K562 (cell line): Measurements from ENCODE around the gene ECHDC3. TPM values are rescaled to one million over a fixed set of nuclear protein-coding genes. Genes with fewer than 3 reads are reported as not detected.

Source experiments
- ATAC-seq: fragments of 200-7000 bp; cut with Tn5 transposase; 3 replicates; pipeline ENCODE4 v1.9.1; 2020; ENCODE audit warnings: moderate library complexity
- BruUV-seq: library from RNA; stranded (reverse); fragments of 400-500 nt; replicated peaks from 2 replicates; lab custom pipeline; 2021; lab: Mats Ljungman, UMichigan
- CTCF ChIA-PET: fragments of 300-600 bp; formaldehyde crosslinking; extraction: SDS; loops from one replicate; lab custom pipeline; 2021; ENCODE audit warnings: low intra/inter-chr PET ratio; lab: Yijun Ruan, JAX
- POLR2A ChIA-PET: fragments of 300-600, 350-650 bp; sonication (Branson Sonifier 250); formaldehyde crosslinking; extraction: SDS; loops from one replicate; lab custom pipeline; 2021; ENCODE audit warnings: antibody characterized with exemption, inconsistent platforms; lab: Yijun Ruan, JAX
- DNase-seq, 4 experiments: peaks; one replicate each; pipeline versions ENCODE4 v3.0.0 to v3.0.0-alpha.2; 2011 to 2018; ENCODE audit warnings: low spot score in 3 of 4, mixed read lengths in 3 of 4; ENCODE audit errors: extremely low read depth in 1 of 4
- FAIRE-seq: peaks from 2 replicates; lab custom pipeline; 2011; peaks lifted over from hg19 to GRCh38; lab: Jason Lieb, UNC
- H2AFZ ChIP-seq: 2 replicates; pipeline ENCODE4 v1.6.0; 2011; ENCODE audit warnings: low read depth, low read length, control low read depth, inconsistent platforms
- H3K27ac ChIP-seq: fragments of 200-600 bp; 3 replicates; pipeline ENCODE4 v1.8.0; 2011; ENCODE audit warnings: low read depth, mild to moderate bottlenecking, control low read depth, inconsistent platforms, low read length, moderate library complexity, mixed read lengths; ENCODE audit errors: extremely low read depth
- H3K27me3 ChIP-seq, 2 experiments: fragments of 300-600 bp in 1 of 2; 2 replicates in 1 of 2; 3 replicates in 1 of 2; pipeline versions ENCODE4 v1.6.0 to v1.8.0; 2011; ENCODE audit warnings: inconsistent platforms in 2 of 2, low read length in 2 of 2, mild to moderate bottlenecking in 1 of 2, mixed read lengths in 1 of 2, moderate library complexity in 1 of 2; ENCODE audit not compliant: control insufficient read depth in 2 of 2, insufficient read depth in 2 of 2
- H3K36me3 ChIP-seq: fragments of 300-600 bp; 3 replicates; pipeline ENCODE4 v1.8.0; 2011; ENCODE audit warnings: mild to moderate bottlenecking, low read length, inconsistent platforms; ENCODE audit not compliant: control insufficient read depth, insufficient read depth
- H3K4me1 ChIP-seq, 2 experiments: fragments of 200-600 bp in 1 of 2; replicated peaks in 1 of 2; 2 replicates in 1 of 2; 3 replicates in 1 of 2; pipeline versions ENCODE4 v1.5.1 to v1.8.0; 2011; ENCODE audit warnings: inconsistent platforms in 2 of 2, low read length in 2 of 2, mild to moderate bottlenecking in 1 of 2, mixed read lengths in 1 of 2, moderate library complexity in 1 of 2; ENCODE audit not compliant: control insufficient read depth in 2 of 2, insufficient read depth in 2 of 2
- H3K4me2 ChIP-seq: 2 replicates; pipeline ENCODE4 v1.6.1; 2011; ENCODE audit warnings: low read length, control low read depth, inconsistent platforms, mixed read lengths; ENCODE audit not compliant: insufficient read depth
- H3K4me3 ChIP-seq: fragments of 200-600 bp; sonication (generic), shearing (Covaris generic); 2 replicates; pipeline ENCODE4 v1.5.1; 2016; ENCODE audit warnings: control low read depth, inconsistent platforms
- H3K79me2 ChIP-seq: fragments of 200-600 bp; 3 replicates; pipeline ENCODE4 v1.8.0; 2011; ENCODE audit warnings: low read length, inconsistent platforms; ENCODE audit not compliant: control insufficient read depth, insufficient read depth
- H3K9ac ChIP-seq, 2 experiments: 2 replicates each; pipeline versions ENCODE4 v1.6.0 to v1.6.1; 2011; ENCODE audit warnings: low read depth in 2 of 2, low read length in 2 of 2, control low read depth in 1 of 2, inconsistent platforms in 1 of 2, mild to moderate bottlenecking in 1 of 2, mixed read lengths in 1 of 2; ENCODE audit not compliant: insufficient read depth in 1 of 2
- H3K9me1 ChIP-seq: one replicate; pipeline ENCODE4 v1.6.0; 2011; ENCODE audit warnings: inconsistent platforms, mild to moderate bottlenecking, low read length, moderate library complexity; ENCODE audit not compliant: control insufficient read depth, insufficient read depth
- H3K9me3 ChIP-seq: replicated peaks from 2 replicates; pipeline ENCODE4 v1.5.1; 2011; ENCODE audit warnings: low read depth, low read length, inconsistent platforms; ENCODE audit not compliant: control insufficient read depth, insufficient read depth
- H4K20me1 ChIP-seq: replicated peaks from 2 replicates; pipeline ENCODE4 v1.6.1; 2011; ENCODE audit warnings: low read length, inconsistent platforms, mixed read lengths; ENCODE audit not compliant: control insufficient read depth, insufficient read depth
- BRD4 ChIP-seq: fragments of 200-600 bp; sonication (generic); IDR thresholded peaks from 2 replicates; pipeline ENCODE4 v1.6.1; 2017; ENCODE audit warnings: inconsistent platforms
- CHD4 ChIP-seq: fragments of 200-600 bp; sonication (generic); IDR thresholded peaks from 3 replicates; pipeline ENCODE4 v1.6.1; 2012; ENCODE audit warnings: low read depth, mild to moderate bottlenecking, mixed read lengths, low read length, inconsistent platforms; ENCODE audit not compliant: insufficient read depth, insufficient replicate concordance, poor library complexity, severe bottlenecking
- DEAF1 ChIP-seq: fragments of 450-650 bp; formaldehyde crosslinking; IDR thresholded peaks from 2 replicates; pipeline ENCODE4 v1.4.0; 2020; ENCODE audit warnings: mild to moderate bottlenecking, moderate library complexity
- FOXJ2 ChIP-seq: fragments of 200-800 bp; sonication (Bioruptor generic); IDR thresholded peaks from 2 replicates; pipeline ENCODE4 v1.6.1; 2016; ENCODE audit warnings: missing genetic modification characterization, missing compliant biosample characterization
- HDGF ChIP-seq: fragments of 450-650 bp; IDR thresholded peaks from 2 replicates; pipeline ENCODE4 v1.6.1; 2016
- KAT7 ChIP-seq: sonication (generic); formaldehyde crosslinking; IDR thresholded peaks from 2 replicates; pipeline ENCODE4 v1.8.0; 2022; ENCODE audit warnings: missing genetic modification reagents, mild to moderate bottlenecking, borderline replicate concordance
- NRF1 ChIP-seq, 2 experiments: fragments of 450-650 bp; IDR thresholded peaks in 1 of 2; conservative IDR thresholded peaks in 1 of 2; 2 replicates each; pipeline ENCODE4 v1.6.1; 2014; ENCODE audit warnings: mild to moderate bottlenecking in 2 of 2
- RB1 ChIP-seq: fragments of 450-650 bp; IDR thresholded peaks from 2 replicates; pipeline ENCODE4 v1.6.1; 2017; ENCODE audit warnings: low read depth, mild to moderate bottlenecking
- RCOR1 ChIP-seq, 2 experiments: IDR thresholded peaks; 2 replicates each; pipeline ENCODE4 v1.6.1; 2012; ENCODE audit warnings: low read depth in 2 of 2, low read length in 2 of 2, borderline replicate concordance in 1 of 2, improper control_type of control experiment in 1 of 2
- SFPQ ChIP-seq: fragments of 200-400 bp; formaldehyde crosslinking; IDR thresholded peaks from 2 replicates; pipeline ENCODE4 v1.6.1; 2017; ENCODE audit warnings: mild to moderate bottlenecking, low read depth, low read length, moderate library complexity
- SOX6 ChIP-seq: fragments of 450-650 bp; IDR thresholded peaks from 2 replicates; pipeline ENCODE4 v1.6.1; 2014; ENCODE audit warnings: mild to moderate bottlenecking
- STAG1 ChIP-seq: sonication (generic); formaldehyde crosslinking; IDR thresholded peaks from 2 replicates; pipeline ENCODE4 v1.5.0; 2020; ENCODE audit warnings: missing genetic modification reagents, borderline replicate concordance
- U2AF2 ChIP-seq: fragments of 200-400 bp; formaldehyde crosslinking; optimal IDR thresholded peaks from 2 replicates; pipeline ENCODE3; 2017; ENCODE audit warnings: low read depth, mild to moderate bottlenecking, low read length
- WGBS: fragments of 100-300 bp; shearing (Covaris generic); methylation state at CpG from one replicate; pipeline ENCODE4 v1.1.6; 2016; ENCODE audit warnings: low coverage, mixed read lengths; ENCODE audit not compliant: insufficient coverage; ENCODE audit errors: missing lambda C conversion rate; 5-methylcytosine and 5-hydroxymethylcytosine counted together
- in situ Hi-C: fragments of 300-500 bp; cut with MboI; formaldehyde crosslinking; loops from 4 replicates; pipeline ENCODE4 v1.15.0; 2018; ENCODE audit warnings: inconsistent platforms, mixed read lengths
- intact Hi-C: fragments of 100-400 bp; cut with micrococcal nuclease; formaldehyde crosslinking; loops from 2 replicates; pipeline ENCODE4 v1.14.2; 2022
- polyA plus RNA-seq, 8 experiments: library from polyadenylated mRNA; depleted of rRNA in 4 of 8; stranded (reverse) in 5 of 8; unstranded in 3 of 8; fragments of >200 nt; fragmentation: Nextera tagmentation in 2 of 8; fragmentation: Illumina TruSeq in 1 of 8; extraction: Ambion mirVana in 2 of 8; extraction: Trizol in 1 of 8; gene quantifications; 2 replicates each; pipeline versions ENCODE4 v1.2.1 to v1.2.3, GENCODE V29; 2011 to 2014; ENCODE audit warnings: inconsistent platforms in 1 of 8, missing spikeins in 1 of 8
- total RNA-seq, 7 experiments: library from RNA; depleted of rRNA in 6 of 7; stranded (reverse); fragments of >200 nt in 6 of 7; fragmentation: Illumina TruSeq in 2 of 7; extraction: Trizol in 2 of 7; gene quantifications; 2 replicates each; pipeline versions ENCODE4 v1.2.1 to v1.2.3, GENCODE V29; 2011 to 2021; ENCODE audit warnings: low replicate concordance in 1 of 7

Gene ECHDC3
- total and polyA plus RNA-seq, 9 of the 15 experiments (the other 6 are each of a cell fraction or from before 2014, with no cell fraction given): 0.53 to 21.9 (median 15.7) TPM

- TF ChIP-seq U2AF2: no peak
- TF ChIP-seq FOXJ2 (tag): no peak
Measured at GRCh38 chr10:11723359-11723758, 18.8 kb upstream of the ECHDC3 start (continued).

GRCh38 chr10:11724938-11725776 is 17.0 kb upstream of the ECHDC3 start:
- no peaks in the 10 kb centered on the region for H3K36me3 ChIP-seq
- H3K27ac ChIP-seq: no peak overlapping the region
- H3K9me3 ChIP-seq: peaks cover 8% of the 10 kb centered on the region
- peak; percentile 96 for ATAC-seq
- intact Hi-C loops: loop anchor here (1.0 to 5.0 kb wide), 3 partner anchors 33 to 210 kb away; partner anchors contain the start of gene USP6NL
- no peak overlapping the region for H3K4me2 ChIP-seq
- ChIA-PET POLR2A (interaction anchor here (0.6 to 0.8 kb wide), 3 partner anchors 23 to 141 kb away, joined by 3 to 4 read pairs (median 3); no protein-coding TSS in a partner anchor), CTCF (interaction anchor here (0.7 to 2.3 kb wide), 4 partner anchors 69 to 213 kb away, joined by 3 to 60 read pairs (median 4); no protein-coding TSS in a partner anchor)
- peak; percentile 92 for FAIRE-seq
- H3K79me2 ChIP-seq: no peaks in the 10 kb centered on the region
- no TSS peak for BruUV-seq
- in situ Hi-C loops: loop anchor here (5.0 kb wide), 1 partner anchor 208 kb away; no protein-coding TSS in a partner anchor
- peak; percentile 27 to 81 (median 60) for DNase-seq
- peak overlapping the region; percentile 30; the same call in 1 of the 2 replicates for H2AFZ ChIP-seq
- no peaks in the 10 kb centered on the region for H4K20me1 ChIP-seq
- no peak overlapping the region for H3K9ac ChIP-seq
- peaks cover 0 to 5% of the 10 kb centered on the region in 2 experiments; a peak in 4 of 5 replicates for H3K4me1 ChIP-seq
- no peaks in the 10 kb centered on the region for H3K27me3 ChIP-seq
- no peaks in the 10 kb centered on the region for H3K9me1 ChIP-seq
- WGBS: 22% methylated on average over 13 of the region's 20 CpGs
- H3K4me3 ChIP-seq: no peak overlapping the region
- TF ChIP-seq BRD4 (no peak), STAG1 (CRISPR knock-in tag) (peak; percentile 61; the same call in 1 of the 2 replicates), SOX6 (no peak), CHD4 (no peak), RCOR1 (IDR thresholded peaks at IDR 0.05; ENCODE audit: borderline replicate concordance in 1 of 2, low read depth in 2 of 2, low read length in 2 of 2) (peak in 1 of 2 experiments; percentile 72; a peak in 1 of 4 replicates), HDGF (peak; percentile 72; the same call in 1 of the 2 replicates), KAT7 (CRISPR knock-in tag) (no peak), NRF1 (conservative IDR thresholded peaks at IDR 0.05 in 1 of 2, IDR thresholded peaks at IDR 0.05 in 1 of 2) (no peak), DEAF1 (CRISPR knock-in tag) (peak; percentile 99), RB1 (peak; percentile 36; the same call in 1 of the 2 replicates), SFPQ (no peak)
